Measurements from ENCODE around the gene MTAP.

DNA sequence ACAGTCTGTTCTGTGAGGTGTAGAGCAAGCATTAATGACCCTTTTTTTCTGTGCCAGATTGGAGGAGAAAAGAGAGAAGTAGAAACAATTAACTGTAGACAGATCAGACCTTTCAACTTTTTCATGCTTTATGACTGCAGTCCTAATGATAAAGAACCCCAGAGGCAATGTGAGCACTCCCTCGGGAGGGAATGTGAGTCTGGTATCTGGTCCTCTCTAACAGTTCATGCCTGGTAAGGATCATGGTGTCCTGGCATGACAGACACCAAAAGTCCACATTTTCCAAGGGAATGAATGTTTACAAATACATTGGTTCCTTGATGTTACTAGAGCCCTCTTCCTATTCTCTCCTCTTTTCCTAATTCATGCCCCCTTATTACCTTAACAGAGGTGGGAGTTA lies 70.3 kb downstream of the MTAP start:
- TF ChIP-seq, protein P1, sequence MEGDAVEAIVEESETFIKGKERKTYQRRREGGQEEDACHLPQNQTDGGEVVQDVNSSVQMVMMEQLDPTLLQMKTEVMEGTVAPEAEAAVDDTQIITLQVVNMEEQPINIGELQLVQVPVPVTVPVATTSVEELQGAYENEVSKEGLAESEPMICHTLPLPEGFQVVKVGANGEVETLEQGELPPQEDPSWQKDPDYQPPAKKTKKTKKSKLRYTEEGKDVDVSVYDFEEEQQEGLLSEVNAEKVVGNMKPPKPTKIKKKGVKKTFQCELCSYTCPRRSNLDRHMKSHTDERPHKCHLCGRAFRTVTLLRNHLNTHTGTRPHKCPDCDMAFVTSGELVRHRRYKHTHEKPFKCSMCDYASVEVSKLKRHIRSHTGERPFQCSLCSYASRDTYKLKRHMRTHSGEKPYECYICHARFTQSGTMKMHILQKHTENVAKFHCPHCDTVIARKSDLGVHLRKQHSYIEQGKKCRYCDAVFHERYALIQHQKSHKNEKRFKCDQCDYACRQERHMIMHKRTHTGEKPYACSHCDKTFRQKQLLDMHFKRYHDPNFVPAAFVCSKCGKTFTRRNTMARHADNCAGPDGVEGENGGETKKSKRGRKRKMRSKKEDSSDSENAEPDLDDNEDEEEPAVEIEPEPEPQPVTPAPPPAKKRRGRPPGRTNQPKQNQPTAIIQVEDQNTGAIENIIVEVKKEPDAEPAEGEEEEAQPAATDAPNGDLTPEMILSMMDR (IDR thresholded peaks at IDR 0.05), result no peak
- TF ChIP-seq EZH2 (IDR thresholded peaks at IDR 0.05; ENCODE audit: borderline replicate concordance, insufficient read depth, low read depth, low read length, poor library complexity, severe bottlenecking), result no peak

Measured in B cell (primary cell).